NCI-H82 (cell line): Measurements from ENCODE around the gene ICAM2.

Source experiments
- DNase-seq: peaks from one replicate; lab custom pipeline; 2025; lab: John Stamatoyannopoulos, UW

ICAM2 gene

DNA sequence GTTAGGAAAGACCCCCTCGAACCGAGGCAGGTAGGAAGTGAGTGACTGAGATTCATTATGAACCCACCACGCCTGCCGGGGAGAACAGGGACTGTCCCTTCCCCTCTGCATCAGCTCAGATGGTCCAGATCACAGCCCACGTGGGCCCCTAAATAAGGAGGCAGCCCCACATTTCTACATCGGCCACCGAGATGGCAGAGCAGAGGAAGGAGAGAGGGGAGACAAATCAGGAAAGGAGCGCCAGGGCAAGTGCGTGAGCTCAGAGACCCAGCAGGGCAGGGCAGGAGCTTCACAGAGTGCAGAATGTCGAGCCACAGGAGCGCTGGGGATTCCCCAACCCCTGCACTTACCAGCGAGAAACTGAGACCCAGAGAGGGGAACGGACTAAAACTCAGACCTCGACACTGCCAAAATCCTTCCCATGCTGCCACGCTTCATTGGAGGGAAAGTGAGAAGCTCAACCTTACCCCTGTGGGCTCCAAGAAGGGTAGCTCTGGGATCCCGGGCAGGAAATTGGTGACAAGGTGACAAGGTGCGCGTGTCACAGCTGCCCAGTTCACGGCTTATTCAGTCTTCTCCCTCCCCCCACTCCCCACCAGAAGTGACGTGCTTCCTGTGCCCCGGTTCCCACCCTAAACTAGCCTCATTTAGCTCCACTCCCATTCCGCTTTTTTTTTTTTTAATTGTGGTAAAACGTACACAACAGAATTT, at the start of gene ICAM2:
Gene ICAM2 (minus strand): TSS at position 578 of the 711 bp plus-strand sequence. CDS start 13,942 bp downstream, outside the sequence.
- DNase-seq: no peak

DNA sequence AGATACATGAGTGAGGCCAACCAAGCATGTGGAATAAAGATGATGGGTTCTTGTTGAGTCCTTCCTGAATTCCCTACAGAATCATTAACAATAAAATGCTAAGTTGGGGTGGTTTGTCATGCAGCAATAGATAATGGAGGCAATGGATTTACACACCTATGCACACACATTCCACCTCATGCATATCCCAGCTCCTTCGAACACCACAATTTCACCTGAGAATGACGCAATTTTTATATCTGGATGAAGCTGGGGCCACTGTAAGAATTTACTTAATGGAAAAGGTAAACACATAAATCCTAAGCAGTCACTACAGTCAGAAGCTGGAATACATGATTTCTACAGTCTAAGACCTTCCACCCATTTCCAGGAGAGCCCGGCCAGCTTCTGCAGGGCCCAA, 49.8 kb upstream of the ICAM2 start:
- no peak for DNase-seq

DNA sequence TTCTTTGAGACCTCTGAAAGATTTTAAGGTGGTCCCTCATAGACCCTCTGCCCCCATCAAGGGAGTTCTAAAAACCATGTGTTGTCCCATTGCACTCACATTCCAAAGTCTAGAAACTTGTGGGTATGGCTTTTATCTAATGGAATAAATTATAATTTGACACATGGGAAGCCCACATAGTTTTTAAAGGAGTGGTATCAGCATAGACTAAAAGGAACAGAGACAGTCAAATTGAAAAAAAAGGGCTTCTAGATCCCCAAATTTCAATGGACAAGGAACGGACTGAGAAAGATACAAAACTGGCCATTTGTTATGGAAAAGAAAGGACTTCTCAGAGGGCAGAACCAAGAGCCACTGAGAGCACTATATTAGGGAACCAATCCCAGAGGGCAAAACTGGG, 48.7 kb upstream of the ICAM2 start:
- no peak for DNase-seq

DNA sequence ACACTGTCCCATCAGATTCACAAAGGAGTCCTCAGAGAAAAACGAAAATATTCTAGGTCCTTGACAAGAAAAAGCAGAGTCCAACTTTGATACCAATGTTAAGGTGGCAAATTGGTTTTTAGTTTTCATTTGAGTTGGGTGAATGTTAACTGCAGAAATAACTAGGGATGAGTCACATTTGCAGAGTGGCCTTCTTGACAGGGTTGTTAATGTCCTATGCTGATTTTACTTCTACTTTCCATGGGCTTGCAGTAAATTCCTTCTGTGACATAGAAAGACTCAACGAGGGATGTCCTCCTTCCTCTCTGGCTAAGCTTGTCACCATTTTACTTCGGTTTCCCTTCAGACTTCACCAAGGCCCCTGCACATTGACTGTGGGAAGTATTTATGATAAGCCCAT, 47.2 kb upstream of the ICAM2 start:
- DNase-seq: no peak

DNA sequence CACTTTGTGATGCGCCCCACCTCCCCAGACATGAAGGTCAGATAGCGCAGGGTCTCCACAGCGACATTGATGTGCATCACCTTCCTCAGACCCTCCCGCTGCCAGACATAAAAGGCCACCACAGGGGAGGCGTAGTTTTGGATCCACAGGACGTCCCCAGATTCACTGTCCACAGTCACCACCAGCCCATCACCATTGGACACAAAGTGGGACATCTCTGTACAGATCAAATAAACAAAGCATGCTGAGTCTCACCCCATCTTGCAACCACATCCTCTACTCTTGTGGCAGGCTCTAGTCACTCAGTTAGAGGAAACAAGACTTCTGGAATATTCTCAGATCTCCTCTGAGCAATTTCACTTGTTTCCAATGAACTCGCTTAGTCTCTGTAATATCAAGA, 46.3 kb upstream of the ICAM2 start:
- DNase-seq: no peak

DNA sequence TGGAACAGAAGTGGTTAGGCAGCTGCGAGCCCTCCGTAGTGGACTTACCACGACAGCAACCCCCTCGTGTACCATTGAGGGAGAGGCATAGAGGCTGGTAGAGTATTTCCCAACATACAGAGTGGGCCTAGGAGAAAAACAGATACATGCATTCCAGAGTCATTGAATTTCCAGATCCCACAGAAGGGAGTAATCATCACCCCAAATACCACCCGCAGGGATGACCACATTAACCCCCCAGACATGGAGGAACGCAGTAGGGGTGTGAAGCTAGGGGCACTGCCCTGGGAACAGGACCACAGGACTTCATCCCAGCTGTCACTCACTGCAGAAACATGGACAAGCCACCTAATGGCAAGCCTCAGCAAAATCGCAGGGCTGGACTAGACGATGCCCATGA, 44.7 kb upstream of the ICAM2 start:
- no peak for DNase-seq

DNA sequence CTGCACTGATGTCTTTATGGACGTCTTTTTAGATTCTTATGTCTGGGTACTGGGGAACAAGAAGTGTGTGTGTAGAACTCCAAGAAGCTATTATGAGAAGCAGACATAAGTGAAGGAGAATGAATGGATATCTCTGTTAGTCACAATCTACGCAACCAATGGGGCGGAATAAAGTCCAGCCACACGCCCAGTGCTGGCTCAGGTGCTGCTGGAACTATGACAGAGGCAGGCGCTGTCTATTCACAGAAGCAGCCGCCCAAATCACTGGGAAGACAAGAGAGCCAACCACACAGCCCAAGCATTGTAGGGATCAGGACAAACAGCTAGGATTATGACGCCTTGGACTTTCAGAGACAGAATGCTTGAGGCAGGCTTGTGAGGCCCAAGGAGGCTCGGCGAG, 43.9 kb upstream of the ICAM2 start:
- DNase-seq: peak; percentile 35

DNA sequence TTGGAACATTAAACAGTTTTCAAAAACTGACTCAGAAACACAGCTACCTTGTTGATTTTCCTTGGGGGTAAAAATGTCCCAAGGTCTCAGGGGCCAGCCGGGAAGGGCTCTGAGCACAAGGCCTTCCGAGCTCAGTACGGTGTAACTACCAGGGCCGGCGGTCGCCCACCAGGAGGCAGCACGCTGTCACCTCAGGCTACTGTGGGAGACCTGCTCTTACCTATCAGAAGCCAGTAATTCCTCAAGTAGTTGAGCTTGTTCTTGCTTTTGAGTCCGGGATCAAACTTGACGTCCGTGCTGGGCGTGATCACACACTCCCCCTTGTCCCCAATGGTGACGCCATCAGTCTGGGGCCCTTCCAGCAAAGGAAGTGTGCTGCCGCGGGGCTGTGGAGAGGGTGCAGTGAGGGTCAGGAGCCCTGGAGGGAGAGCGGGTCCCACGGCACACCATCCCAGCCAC, 43.4 kb upstream of the ICAM2 start:
- peak; percentile 85 for DNase-seq

DNA sequence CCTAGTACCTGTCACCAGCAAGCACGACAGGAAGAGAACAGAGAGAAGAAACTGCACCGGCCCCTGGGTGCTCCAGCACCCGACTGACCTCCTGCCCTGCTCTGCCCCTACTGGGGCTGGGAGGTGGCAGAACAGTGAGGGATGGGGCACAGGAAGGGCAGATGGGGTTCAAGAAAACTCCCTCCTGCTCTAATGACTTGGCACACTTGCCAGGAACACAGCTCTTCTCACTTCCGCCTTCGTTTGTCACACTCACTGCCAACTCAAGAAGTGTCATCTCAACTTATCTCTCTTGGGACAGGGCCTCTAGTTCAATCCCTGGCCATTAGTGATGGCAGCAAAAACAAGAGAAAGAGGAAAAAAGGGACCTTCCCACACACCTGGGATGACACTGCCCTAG, 42.7 kb upstream of the ICAM2 start:
- no peak for DNase-seq

DNA sequence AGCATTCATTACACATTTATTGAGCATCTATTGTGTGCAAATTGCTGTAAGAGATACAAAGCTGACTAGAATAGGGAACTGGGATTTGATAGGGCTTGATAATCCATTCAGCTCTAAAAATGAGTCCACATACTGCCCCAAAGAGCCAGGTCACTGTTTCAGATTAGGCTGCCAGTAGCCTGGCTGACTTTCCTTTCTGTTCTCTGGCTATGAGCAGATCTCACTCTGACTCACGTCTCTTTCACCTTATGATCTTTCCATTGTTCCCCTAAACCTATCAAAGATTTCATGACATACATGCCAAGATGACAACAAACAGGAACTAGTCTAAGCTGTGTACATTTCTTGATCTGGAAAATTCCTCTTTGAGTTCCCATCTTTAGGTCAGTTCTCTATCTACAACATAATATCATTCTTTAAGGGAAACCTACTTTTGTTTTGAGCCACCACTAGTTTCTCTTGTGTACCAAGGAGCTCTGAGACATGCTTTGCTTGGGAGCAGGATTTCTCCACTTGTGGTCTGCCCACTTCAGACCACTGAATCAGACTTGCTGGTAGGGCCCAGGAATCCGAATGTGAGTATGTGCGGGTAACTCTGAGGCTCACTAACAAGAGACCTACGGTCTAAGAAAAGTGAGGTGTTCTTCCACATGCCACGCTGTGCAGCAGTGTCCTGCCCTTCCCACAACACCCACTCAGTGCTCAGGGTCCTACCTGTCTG, 40.9 kb upstream of the ICAM2 start:
- no peak for DNase-seq

DNA sequence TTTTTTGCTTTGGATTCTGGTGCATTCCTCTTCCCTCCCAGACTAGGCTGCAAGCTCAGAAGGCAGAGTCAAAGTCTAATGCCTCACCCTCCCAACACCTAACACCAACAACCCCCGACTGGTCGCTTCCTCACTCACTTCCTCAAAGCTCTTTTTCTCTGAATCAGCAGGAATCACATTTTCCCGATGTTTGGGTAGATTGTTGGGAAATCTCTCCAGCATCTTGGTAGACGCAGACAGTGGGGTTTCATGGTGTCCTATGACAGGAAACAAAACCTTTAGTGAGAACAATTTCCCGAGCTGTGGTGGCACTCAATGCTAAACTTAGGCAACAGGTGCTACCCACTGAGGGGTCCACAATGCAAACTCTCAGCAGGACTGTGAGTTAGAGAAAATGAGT, 39.9 kb upstream of the ICAM2 start:
- DNase-seq: no peak

DNA sequence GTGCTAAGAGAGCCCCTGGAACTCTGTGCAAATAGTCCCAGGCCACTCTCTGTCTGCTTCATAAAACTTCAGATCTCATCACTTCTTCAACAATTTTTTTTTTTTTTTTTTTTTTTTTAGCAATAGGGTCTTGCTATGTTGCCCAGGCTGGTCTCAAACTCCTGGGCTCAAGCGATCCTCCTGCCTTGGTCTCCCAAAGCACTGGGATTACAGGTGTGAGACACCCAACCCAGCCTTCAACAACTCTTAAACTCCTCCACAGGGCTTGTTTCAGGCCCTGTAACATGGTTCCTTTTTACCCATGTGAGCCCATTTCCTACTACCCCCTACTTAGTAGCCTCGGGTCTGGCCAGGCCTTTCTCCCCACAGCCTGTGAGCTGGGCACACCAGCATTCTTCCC, 39.3 kb upstream of the ICAM2 start:
- DNase-seq: no peak

DNA sequence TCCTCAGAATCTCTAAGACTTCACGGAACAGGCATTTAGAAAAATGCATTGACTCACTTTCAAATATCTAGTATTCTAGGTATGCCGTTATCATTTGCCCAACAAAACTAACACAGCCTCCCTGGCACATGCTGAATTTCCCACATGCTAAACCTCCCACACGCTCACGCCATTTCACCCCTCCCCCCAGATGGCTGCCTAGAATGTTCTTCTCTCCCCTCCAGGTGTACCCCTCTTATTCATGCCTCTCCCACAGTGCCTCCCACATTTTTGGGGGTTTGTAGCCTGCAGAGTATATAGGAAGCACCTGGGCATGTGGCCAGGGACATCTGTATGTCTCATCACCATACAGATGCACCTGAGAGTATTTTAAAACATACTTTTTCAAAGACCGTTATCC, 38.2 kb upstream of the ICAM2 start:
- no peak for DNase-seq

DNA sequence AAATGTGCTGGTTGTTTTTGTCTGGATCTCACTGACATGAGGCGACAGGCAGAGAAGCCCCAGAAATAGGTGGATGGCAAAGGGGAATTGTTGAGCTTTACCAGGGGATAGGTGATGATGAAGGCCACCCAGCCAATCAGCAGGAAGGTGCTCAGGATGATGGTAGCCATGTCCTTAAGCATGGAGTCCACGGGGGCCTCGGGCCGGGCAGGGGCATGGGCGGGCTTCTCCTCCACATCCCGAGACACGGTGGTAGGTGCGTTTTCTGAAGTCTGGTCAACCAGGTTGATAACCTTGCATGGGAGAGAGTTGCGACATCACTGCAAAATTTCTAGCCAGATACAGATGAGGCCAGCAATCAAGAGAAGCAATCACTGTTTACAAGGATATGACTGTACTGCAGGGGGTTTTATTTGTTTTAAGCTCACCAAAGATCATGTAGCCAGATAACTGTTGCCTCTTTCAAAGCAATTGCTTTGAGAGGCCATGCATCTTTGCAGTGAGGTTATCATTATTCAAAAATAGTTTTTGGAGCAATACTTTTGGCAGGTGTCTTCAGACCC, 37.3 kb upstream of the ICAM2 start:
- DNase-seq: no peak

DNA sequence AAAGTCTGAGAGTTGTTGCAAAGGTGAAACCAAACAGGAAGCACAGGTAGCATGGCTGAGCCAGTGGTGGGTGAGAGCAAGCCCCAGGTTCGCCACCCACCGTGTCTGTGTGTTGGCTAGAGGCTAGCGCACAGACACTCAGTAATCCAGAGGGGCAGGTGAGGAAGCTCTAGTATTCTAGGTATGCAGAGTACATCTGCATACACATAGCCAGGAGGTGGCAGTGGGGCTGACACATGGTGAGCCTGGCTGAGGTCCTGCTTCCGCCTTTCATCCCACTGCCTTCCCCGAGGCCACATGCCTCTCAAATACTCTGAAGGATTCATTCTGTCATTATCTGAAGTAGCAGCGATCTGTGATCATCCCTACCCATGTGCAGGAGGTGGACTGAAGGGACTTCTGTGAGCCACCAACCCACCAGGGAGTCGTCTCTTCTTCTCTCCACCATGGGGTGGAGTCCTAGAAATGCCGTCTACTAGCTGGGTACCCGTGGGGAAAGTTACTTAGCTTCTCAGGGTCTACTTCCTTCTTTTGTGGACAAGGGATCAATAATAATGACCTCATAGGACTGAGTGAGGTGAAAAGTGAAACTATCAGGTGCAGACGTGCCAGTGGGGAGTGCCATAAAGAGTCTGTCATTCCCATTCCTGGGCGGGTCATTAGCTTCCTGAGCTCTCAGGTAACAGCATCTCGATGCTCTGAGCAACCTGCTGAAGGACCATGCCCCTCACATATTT, 36.0 kb upstream of the ICAM2 start:
- DNase-seq: no peak

DNA sequence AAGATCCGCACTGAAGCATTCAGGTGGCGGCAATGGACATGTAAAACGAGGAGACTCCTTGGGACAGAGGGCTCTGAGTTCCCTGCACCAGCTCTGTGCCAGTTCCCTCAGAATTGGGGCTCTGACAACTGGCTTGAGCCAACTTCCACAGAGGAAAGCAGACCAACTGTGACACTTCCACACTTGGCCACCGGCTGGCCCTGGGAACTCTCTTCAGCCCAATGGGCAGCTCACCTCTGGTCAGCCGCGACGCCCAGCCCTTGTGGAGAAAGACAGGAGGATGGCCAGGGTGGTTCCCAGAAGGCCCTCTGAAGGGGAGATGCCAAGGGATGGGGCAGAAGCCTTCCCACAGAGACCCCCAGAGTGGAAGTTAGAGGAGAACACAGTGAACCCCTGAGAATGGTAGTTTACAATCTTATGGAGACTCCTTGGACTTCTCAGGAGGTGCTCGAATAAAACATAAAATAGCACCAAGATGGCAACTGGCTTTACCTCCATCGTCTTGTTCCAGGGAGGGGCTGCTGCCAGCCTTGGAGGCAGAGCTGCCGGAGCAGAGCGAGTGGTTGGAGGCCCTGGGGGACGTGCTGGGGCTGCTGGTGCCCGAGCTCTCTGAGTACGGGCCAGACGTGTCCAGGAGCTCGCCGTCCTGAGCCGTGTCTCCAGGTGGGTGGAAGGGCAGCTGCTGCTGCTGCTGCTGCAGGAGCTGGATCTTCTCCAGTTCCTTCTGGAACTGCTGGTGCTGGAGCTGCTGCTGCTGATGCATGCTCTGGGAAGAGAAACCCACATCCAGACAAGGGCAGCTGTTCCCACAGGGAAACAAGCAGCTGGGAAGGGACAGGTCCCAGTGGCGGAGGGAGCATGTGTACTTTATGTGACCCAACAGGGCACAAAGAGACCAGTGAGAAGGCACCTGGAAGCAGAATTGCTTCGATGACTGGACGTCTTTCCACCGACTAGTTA, 35.0 kb upstream of the ICAM2 start:
- no peak for DNase-seq

DNA sequence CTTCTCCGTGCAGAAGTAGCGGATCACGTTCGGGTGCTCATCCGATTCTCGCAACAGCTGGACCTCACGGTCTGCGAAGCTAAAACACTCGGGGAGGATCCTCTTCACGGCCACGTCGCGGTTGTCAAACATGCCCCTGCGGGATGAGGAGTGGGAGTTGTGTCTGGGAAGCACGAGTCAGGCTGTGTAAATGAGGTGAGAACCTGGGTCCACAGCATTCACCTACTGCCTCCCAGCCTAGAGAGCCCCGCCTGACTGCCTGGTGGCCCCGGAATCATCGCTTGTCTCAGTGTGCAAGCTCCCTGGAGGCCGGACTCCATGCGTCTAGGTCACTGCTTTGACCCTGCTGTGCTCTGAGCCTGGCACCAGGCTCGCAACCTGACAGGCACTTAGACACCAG, 33.9 kb upstream of the ICAM2 start:
- DNase-seq: no peak

DNA sequence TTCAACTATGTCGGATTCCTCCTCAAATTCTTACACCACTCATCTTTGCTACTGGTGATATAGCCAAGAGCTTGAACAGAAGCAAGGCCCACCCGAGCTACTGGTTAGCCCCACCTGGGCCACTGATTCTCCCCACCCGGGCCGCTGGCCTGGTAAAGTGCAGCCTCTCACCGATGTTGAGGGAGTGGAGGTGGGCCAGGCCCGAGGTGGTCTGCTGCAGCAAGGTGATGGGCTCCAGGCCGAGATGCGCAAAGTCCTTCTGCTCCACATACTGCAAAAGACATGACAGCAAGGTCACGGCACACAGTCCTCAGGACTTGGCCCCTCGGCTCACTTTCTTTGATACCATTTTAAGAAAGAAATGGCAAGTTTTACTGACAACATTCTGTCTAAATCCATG, 32.7 kb upstream of the ICAM2 start:
- no peak for DNase-seq

DNA sequence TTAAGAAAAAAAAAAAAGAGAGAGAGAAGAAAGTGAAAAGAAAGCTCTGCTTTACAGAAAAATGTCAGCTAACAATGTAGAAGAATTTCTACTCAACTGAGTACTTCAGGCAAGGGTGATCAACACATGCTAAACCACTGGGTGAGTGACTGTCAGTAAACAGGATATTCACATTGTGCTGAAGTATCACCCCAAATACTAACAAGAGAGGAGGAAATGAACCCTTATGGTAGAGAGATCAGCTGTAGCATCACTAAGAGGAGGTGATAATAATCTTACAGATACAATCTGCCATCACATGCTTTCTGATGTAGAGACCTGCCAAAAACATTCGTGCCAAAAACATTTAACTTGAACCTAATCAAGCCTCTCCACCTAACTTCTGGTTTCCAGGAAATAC, 30.7 kb upstream of the ICAM2 start:
- no peak for DNase-seq

DNA sequence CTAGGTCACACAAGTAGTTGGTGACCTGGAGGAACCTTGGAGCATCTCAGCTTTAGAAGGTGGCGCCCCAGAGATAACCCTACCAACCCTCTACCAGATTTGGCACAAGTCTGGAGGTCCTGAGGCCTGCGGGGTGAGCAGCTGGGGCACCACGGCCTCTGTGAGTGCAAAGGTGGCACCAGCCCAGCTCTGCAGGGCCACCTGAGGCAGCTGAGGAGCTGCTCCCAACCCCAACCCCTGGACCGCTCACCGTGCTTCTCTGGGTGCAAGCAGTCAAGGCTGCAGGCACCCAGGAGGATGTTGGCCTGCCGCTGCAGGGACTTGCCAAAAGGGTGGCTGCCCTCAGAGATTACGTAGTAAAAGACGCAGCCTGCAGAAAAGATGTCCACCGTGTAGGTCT, 28.4 kb upstream of the ICAM2 start:
- no peak for DNase-seq

DNA sequence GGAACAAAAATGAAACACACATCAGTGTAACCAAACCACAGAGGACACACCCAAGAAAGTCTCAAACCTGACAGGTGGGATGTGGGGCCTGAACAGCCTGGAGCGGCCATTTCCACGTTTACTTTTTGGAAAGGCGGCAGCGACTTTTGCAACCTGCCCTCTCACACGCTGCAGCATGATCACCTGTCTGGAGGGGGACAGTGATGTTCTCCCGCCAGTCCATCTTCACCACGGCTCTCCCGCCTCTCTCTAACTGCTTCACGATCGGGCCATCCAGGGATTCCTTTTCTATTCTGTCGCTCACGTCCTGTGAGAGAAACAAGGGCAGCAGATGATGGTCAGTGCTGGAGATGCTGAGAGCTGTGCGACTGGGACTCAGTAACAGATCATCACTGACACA, 24.7 kb upstream of the ICAM2 start:
- DNase-seq: no peak
